H1 (cell line): Measurements from ENCODE around the gene WNT1. TPM values are rescaled to one million over a fixed set of nuclear protein-coding genes. Genes with fewer than 3 reads are reported as not detected.

Source experiments
- CTCF ChIA-PET: fragments of 300-600 bp; sonication (Branson Sonifier 250); formaldehyde crosslinking; loops from one replicate; lab custom pipeline; 2021; ENCODE audit not compliant: partially characterized antibody; lab: Charles Lee
- POLR2A ChIA-PET: fragments of 300-600 bp; sonication (Branson Sonifier 250); formaldehyde crosslinking; loops from one replicate; lab custom pipeline; 2021; ENCODE audit warnings: inconsistent platforms; ENCODE audit not compliant: partially characterized antibody; lab: Charles Lee
- DNase-seq, 2 experiments: peaks; one replicate each; pipeline versions ENCODE4 v3.0.0 to v3.0.0-alpha.2; 2010 to 2022; ENCODE audit warnings: low spot score in 2 of 2, low read depth in 1 of 2, mixed read lengths in 1 of 2
- FAIRE-seq: peaks from 2 replicates; lab custom pipeline; 2011; peaks lifted over from hg19 to GRCh38; lab: Jason Lieb, UNC
- H2AFZ ChIP-seq: 2 replicates; pipeline ENCODE4 v1.8.1; 2012; ENCODE audit warnings: low read length, inconsistent platforms
- H2AK5ac ChIP-seq: 2 replicates; pipeline ENCODE4 v1.6.1; 2013; ENCODE audit warnings: low read depth, low read length
- H2BK120ac ChIP-seq: replicated peaks from 2 replicates; pipeline ENCODE3; 2013; ENCODE audit warnings: low read depth, low read length, inconsistent platforms
- H2BK12ac ChIP-seq: 2 replicates; pipeline ENCODE4 v1.6.1; 2013; ENCODE audit warnings: low read depth, low read length
- H2BK15ac ChIP-seq: 2 replicates; pipeline ENCODE4 v1.6.1; 2013; ENCODE audit warnings: low read length
- H2BK20ac ChIP-seq: 2 replicates; pipeline ENCODE4 v1.6.1; 2013; ENCODE audit warnings: low read length
- H2BK5ac ChIP-seq: 2 replicates; pipeline ENCODE4 v1.6.1; 2013; ENCODE audit warnings: low read depth, low read length
- H3K14ac ChIP-seq: 2 replicates; pipeline ENCODE4 v1.6.1; 2013; ENCODE audit warnings: inconsistent platforms; ENCODE audit not compliant: insufficient read length
- H3K18ac ChIP-seq: 2 replicates; pipeline ENCODE4 v1.6.1; 2013; ENCODE audit warnings: low read length; ENCODE audit errors: extremely low read depth
- H3K23ac ChIP-seq: 2 replicates; pipeline ENCODE4 v1.6.1; 2013; ENCODE audit warnings: inconsistent platforms; ENCODE audit not compliant: insufficient read length
- H3K23me2 ChIP-seq: 2 replicates; pipeline ENCODE4 v1.6.1; 2013; ENCODE audit warnings: low read depth, low read length
- H3K27ac ChIP-seq: 2 replicates; pipeline ENCODE4 v1.6.1; 2011; ENCODE audit warnings: low read depth, low read length, inconsistent platforms
- H3K27me3 ChIP-seq, 4 experiments: replicated peaks in 1 of 4; 1 replicate in 1 of 4; 2 replicates in 3 of 4; pipeline versions ENCODE4 v1.6.1 to v1.8.1; 2011 to 2013; ENCODE audit warnings: low read length in 3 of 4, mild to moderate bottlenecking in 3 of 4, inconsistent platforms in 2 of 4, mixed read lengths in 2 of 4, moderate library complexity in 1 of 4; ENCODE audit not compliant: control insufficient read depth in 3 of 4, insufficient read depth in 3 of 4; ENCODE audit errors: extremely low read depth in 1 of 4
- H3K36me3 ChIP-seq, 4 experiments: 2 replicates each; pipeline versions ENCODE4 v1.6.1 to v1.8.1; 2011 to 2013; ENCODE audit warnings: mild to moderate bottlenecking in 4 of 4, low read length in 3 of 4, moderate library complexity in 2 of 4, control low read depth in 1 of 4, inconsistent platforms in 1 of 4; ENCODE audit not compliant: insufficient read depth in 4 of 4, control insufficient read depth in 2 of 4
- H3K4ac ChIP-seq: replicated peaks from 2 replicates; pipeline ENCODE3; 2013; ENCODE audit warnings: low read length, low read depth, mixed read lengths, inconsistent platforms; ENCODE audit not compliant: insufficient read length
- H3K4me1 ChIP-seq, 4 experiments: replicated peaks in 1 of 4; 1 replicate in 1 of 4; 2 replicates in 3 of 4; pipeline versions ENCODE4 v1.6.1 to v1.8.1; 2011 to 2013; ENCODE audit warnings: low read length in 3 of 4, inconsistent platforms in 2 of 4, mixed read lengths in 1 of 4; ENCODE audit not compliant: insufficient read depth in 4 of 4, control insufficient read depth in 3 of 4
- H3K4me2 ChIP-seq, 2 experiments: 2 replicates each; pipeline versions ENCODE4 v1.6.1 to v1.8.1; 2011 to 2013; ENCODE audit warnings: low read depth in 2 of 2, low read length in 2 of 2, control low read depth in 1 of 2, inconsistent platforms in 1 of 2, mild to moderate bottlenecking in 1 of 2; ENCODE audit not compliant: insufficient read depth in 1 of 2
- H3K4me3 ChIP-seq, 4 experiments: fragments of 200-600, 300-600 bp in 1 of 4; sonication (generic), shearing (Covaris generic), sonication (Bioruptor Twin) in 1 of 4; 2 replicates each; pipeline versions ENCODE4 v1.5.1 to v1.8.1; 2011 to 2016; ENCODE audit warnings: low read length in 4 of 4, low read depth in 3 of 4, control low read depth in 2 of 4, inconsistent platforms in 2 of 4, mild to moderate bottlenecking in 2 of 4, mixed read lengths in 1 of 4, moderate library complexity in 1 of 4; ENCODE audit not compliant: insufficient read depth in 2 of 4; ENCODE audit errors: extremely low read depth in 1 of 4
- H3K56ac ChIP-seq: replicated peaks from 2 replicates; pipeline ENCODE3; 2013; ENCODE audit warnings: low read depth, mild to moderate bottlenecking, mixed read lengths, low read length, inconsistent platforms; ENCODE audit not compliant: insufficient read length
- H3K79me1 ChIP-seq: 2 replicates; pipeline ENCODE4 v1.6.1; 2013; ENCODE audit warnings: low read depth, low read length, control low read depth
- H3K79me2 ChIP-seq, 2 experiments: 2 replicates each; pipeline versions ENCODE4 v1.6.1 to v1.8.1; 2012 to 2013; ENCODE audit warnings: low read length in 2 of 2, mild to moderate bottlenecking in 2 of 2, inconsistent platforms in 1 of 2; ENCODE audit not compliant: insufficient read depth in 2 of 2, control insufficient read depth in 1 of 2
- H3K9ac ChIP-seq, 4 experiments: replicated peaks in 1 of 4; 1 replicate in 1 of 4; 2 replicates in 3 of 4; pipeline versions ENCODE4 v1.6.1 to v1.8.1; 2011 to 2013; ENCODE audit warnings: low read depth in 3 of 4, low read length in 3 of 4, control low read depth in 2 of 4, mild to moderate bottlenecking in 2 of 4, moderate library complexity in 2 of 4, inconsistent platforms in 1 of 4; ENCODE audit errors: extremely low read depth in 1 of 4
- H3K9me3 ChIP-seq, 2 experiments: 2 replicates each; pipeline versions ENCODE4 v1.6.1 to v1.8.1; 2012 to 2013; ENCODE audit warnings: mild to moderate bottlenecking in 2 of 2, moderate library complexity in 2 of 2, control low read depth in 1 of 2, inconsistent platforms in 1 of 2, low read depth in 1 of 2, low read length in 1 of 2, mixed read lengths in 1 of 2; ENCODE audit not compliant: insufficient read depth in 2 of 2
- H4K20me1 ChIP-seq, 2 experiments: replicated peaks in 1 of 2; 2 replicates each; pipeline versions ENCODE3 to v1.8.1; 2011 to 2013; ENCODE audit warnings: inconsistent platforms in 2 of 2, low read length in 2 of 2, mild to moderate bottlenecking in 1 of 2; ENCODE audit not compliant: insufficient read depth in 2 of 2, control insufficient read depth in 1 of 2
- H4K5ac ChIP-seq: 2 replicates; pipeline ENCODE4 v1.6.1; 2013; ENCODE audit warnings: low read length, low read depth, mixed read lengths, inconsistent platforms; ENCODE audit not compliant: insufficient read length
- H4K8ac ChIP-seq: 2 replicates; pipeline ENCODE4 v1.8.0; 2013; ENCODE audit warnings: mild to moderate bottlenecking, moderate library complexity, low read length, inconsistent platforms; ENCODE audit not compliant: insufficient read depth; ENCODE audit errors: extremely low read depth
- H4K91ac ChIP-seq: replicated peaks from 2 replicates; pipeline ENCODE3; 2013; ENCODE audit warnings: low read length, mixed read lengths, inconsistent platforms; ENCODE audit not compliant: insufficient read length
- CTBP2 ChIP-seq: IDR thresholded peaks from 2 replicates; pipeline ENCODE4 v1.7.0; 2011; ENCODE audit warnings: borderline replicate concordance, mild to moderate bottlenecking, moderate library complexity, mixed read lengths, low read length; ENCODE audit not compliant: insufficient read depth, insufficient read length
- EP300 ChIP-seq, 2 experiments: IDR thresholded peaks; 1 replicate in 1 of 2; 2 replicates in 1 of 2; pipeline ENCODE4 v1.6.1; 2011 to 2012; ENCODE audit warnings: low read depth in 2 of 2, low read length in 2 of 2, mild to moderate bottlenecking in 2 of 2, borderline replicate concordance in 1 of 2, inconsistent platforms in 1 of 2, moderate library complexity in 1 of 2
- MAX ChIP-seq: IDR thresholded peaks from 2 replicates; pipeline ENCODE4 v1.6.1; 2012; ENCODE audit warnings: inconsistent platforms
- SP1 ChIP-seq: IDR thresholded peaks from 2 replicates; pipeline ENCODE4 v1.6.1; 2011; ENCODE audit warnings: low read depth, low read length
- SP4 ChIP-seq: IDR thresholded peaks from 2 replicates; pipeline ENCODE4 v1.6.1; 2012; ENCODE audit warnings: low read length, inconsistent platforms
- SUZ12 ChIP-seq: fragments of 200-600 bp; sonication (generic); IDR thresholded peaks from 2 replicates; pipeline ENCODE4 v1.6.1; 2012; ENCODE audit warnings: mild to moderate bottlenecking, inconsistent platforms, low read length, moderate library complexity, mixed read lengths
- WGBS, 2 experiments: shearing (Covaris generic) in 1 of 2; methylation state at CpG; one replicate each; pipeline versions ENCODE4 v1.1.6 to v1.1.7; 2013 to 2015; ENCODE audit warnings: low lambda C conversion rate in 2 of 2, mixed read lengths in 2 of 2, inconsistent platforms in 1 of 2, low coverage in 1 of 2, missing lambda C conversion rate in 1 of 2; ENCODE audit not compliant: insufficient replicate concordance in 2 of 2, insufficient coverage in 1 of 2, insufficient read length in 1 of 2; ENCODE audit errors: extremely low coverage in 1 of 2, missing lambda C conversion rate in 1 of 2; 5-methylcytosine and 5-hydroxymethylcytosine counted together
- polyA plus RNA-seq, 7 experiments: library from polyadenylated mRNA; depleted of rRNA in 3 of 7; stranded (reverse) in 5 of 7; unstranded in 2 of 7; fragments of >200 nt in 5 of 7; fragments of 200-250 nt in 2 of 7; gene quantifications; 1 replicate in 5 of 7; 2 replicates in 1 of 7; 4 replicates in 1 of 7; pipeline versions ENCODE4 v1.2.1 to v1.2.3, GENCODE V29; 2011 to 2013; ENCODE audit warnings: missing spikeins in 2 of 7, mixed read lengths in 2 of 7
- total RNA-seq: library from RNA; stranded (reverse); fragmentation: NEBNext Ultra II Directional; extraction: Animal tissue kit (Norgen Biotek cat#: 25700); gene quantifications from 2 replicates; pipeline ENCODE4 v1.2.1, GENCODE V29; 2021

The WNT1 gene
- total and polyA plus RNA-seq, 2 of the 8 experiments (the other 6 are each of a cell fraction or from before 2014, with no cell fraction given): not detected

GRCh38 chr12:49008943-49009342 is 30.8 kb downstream of the WNT1 start:
- CTCF ChIA-PET: interaction anchor here (0.8 to 11.5 kb wide), 5 partner anchors 11 to 35 kb away, joined by 3 to 207 read pairs (median 4); partner anchors contain the start of genes DDN and WNT1
- no peak for FAIRE-seq
- H2AFZ ChIP-seq: no peak overlapping the region

More at GRCh38 chr12:49008943-49009342, 30.8 kb downstream of the WNT1 start:
- Histone ChIP-seq H4K20me1 (no peaks in the 10 kb centered on the region), H3K79me1 (no peaks in the 10 kb centered on the region), H2BK120ac (no peak overlapping the region), H3K23me2 (no peaks in the 10 kb centered on the region), H3K9me3 (no peaks in the 10 kb centered on the region), H2BK5ac (no peak overlapping the region), H3K36me3 (0 out of 8 replicates have a peak, but pooled peaks cover 0 to 2% (median 0%) of the 10 kb centered on the region in 4 experiments), H3K79me2 (no peaks in the 10 kb centered on the region), H3K27me3 (no peaks in the 10 kb centered on the region), H3K9ac (no peak overlapping the region), H3K56ac (no peak overlapping the region), H4K5ac (no peak overlapping the region)
- 75% methylated on average over 1 of the region's 1 CpG; no CpG with 5 or more reads in 1 of the 2 experiments for WGBS, 2 experiments
- TF ChIP-seq SP4: no peak
- TF ChIP-seq MAX: no peak
- no peak for TF ChIP-seq SUZ12
- TF ChIP-seq SP1: no peak
- no peak for TF ChIP-seq EP300 (IDR thresholded peaks at IDR 0.05; ENCODE audit: borderline replicate concordance in 1 of 2, low read depth in 2 of 2, low read length in 2 of 2)
- no peak for TF ChIP-seq CTBP2
- TF ChIP-seq, all 59 proteins: peak for 0
- no peak overlapping the region for H3K27ac ChIP-seq
- no peak overlapping the region for H3K18ac ChIP-seq
- no peak for DNase-seq
- no peak overlapping the region for H2AK5ac ChIP-seq
- POLR2A ChIA-PET: interaction anchor here (0.7 to 2.1 kb wide), 6 partner anchors 9 to 56 kb away, joined by 3 to 9 read pairs (median 4); no protein-coding TSS in a partner anchor
- H3K23ac ChIP-seq: no peak overlapping the region
- H3K4ac ChIP-seq: no peak overlapping the region
- no peak overlapping the region for H3K4me3 ChIP-seq
- no peak overlapping the region for H2BK20ac ChIP-seq
- no peak overlapping the region for H2BK12ac ChIP-seq
- no peak overlapping the region for H4K91ac ChIP-seq
- no peak overlapping the region for H3K4me2 ChIP-seq
- H4K8ac ChIP-seq: no peak overlapping the region
- no peak overlapping the region for H2BK15ac ChIP-seq
- no peaks in the 10 kb centered on the region for H3K4me1 ChIP-seq
- H3K14ac ChIP-seq: no peak overlapping the region
